GM12875 (cell line): ENCODE results near the gene IGFBP3.

Experiments
- H3K4me3 ChIP-seq: one replicate; pipeline ENCODE4 v1.5.1; 2011; ENCODE audit warnings: low read depth, low read length, control low read depth
- TF ChIP-seq, protein P1 (sequence below): IDR thresholded peaks from 2 replicates; pipeline ENCODE4 v1.5.1; 2011; ENCODE audit warnings: low read depth, mild to moderate bottlenecking, control low read depth, inconsistent platforms, low read length, moderate library complexity, borderline replicate concordance; ENCODE audit not compliant: insufficient read depth

Gene IGFBP3

DNA sequence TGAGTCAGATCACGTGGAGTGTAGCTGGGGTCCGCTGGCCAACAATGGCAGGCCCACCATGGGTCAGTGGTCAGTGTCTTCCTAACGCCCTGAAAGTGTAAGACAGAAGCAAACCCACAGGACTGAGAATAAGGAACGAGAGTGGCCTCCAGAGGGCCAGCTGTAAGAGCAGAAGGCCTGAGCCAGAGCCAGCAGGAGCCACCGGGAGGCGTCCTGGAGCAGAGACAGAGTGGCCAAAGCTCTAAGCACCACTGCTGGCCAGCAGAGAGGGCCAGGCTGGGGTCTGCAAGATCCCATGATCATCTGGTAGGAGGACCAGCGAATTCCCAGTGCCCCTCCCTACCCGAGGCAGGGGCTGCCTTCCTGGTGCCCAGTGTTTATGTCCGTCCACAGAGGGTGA lies 57.4 kb downstream of the IGFBP3 start:
- H3K4me3 ChIP-seq = no peak overlapping the region
- TF ChIP-seq, protein P1, sequence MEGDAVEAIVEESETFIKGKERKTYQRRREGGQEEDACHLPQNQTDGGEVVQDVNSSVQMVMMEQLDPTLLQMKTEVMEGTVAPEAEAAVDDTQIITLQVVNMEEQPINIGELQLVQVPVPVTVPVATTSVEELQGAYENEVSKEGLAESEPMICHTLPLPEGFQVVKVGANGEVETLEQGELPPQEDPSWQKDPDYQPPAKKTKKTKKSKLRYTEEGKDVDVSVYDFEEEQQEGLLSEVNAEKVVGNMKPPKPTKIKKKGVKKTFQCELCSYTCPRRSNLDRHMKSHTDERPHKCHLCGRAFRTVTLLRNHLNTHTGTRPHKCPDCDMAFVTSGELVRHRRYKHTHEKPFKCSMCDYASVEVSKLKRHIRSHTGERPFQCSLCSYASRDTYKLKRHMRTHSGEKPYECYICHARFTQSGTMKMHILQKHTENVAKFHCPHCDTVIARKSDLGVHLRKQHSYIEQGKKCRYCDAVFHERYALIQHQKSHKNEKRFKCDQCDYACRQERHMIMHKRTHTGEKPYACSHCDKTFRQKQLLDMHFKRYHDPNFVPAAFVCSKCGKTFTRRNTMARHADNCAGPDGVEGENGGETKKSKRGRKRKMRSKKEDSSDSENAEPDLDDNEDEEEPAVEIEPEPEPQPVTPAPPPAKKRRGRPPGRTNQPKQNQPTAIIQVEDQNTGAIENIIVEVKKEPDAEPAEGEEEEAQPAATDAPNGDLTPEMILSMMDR = no peak
